ENCODE data around the gene PLEKHD1.

Gene PLEKHD1

GRCh38 chr14:69543341-69544115, 59.0 kb downstream of the PLEKHD1 start:
- peaks cover 57% of the 10 kb centered on the region for H3K27me3 ChIP-seq
- no peaks in the 10 kb centered on the region for H3K9me3 ChIP-seq
- TF ChIP-seq CTCF (IDR thresholded peaks at IDR 0.05): no peak
- peaks cover 0 to 5% of the 10 kb centered on the region in 2 experiments for H3K4me1 ChIP-seq (ENCODE audit: control insufficient read depth in 1 of 2, insufficient read depth in 1 of 2, low read depth in 1 of 2, low read length in 1 of 2)
- no peak overlapping the region for H3K27ac ChIP-seq
- no peaks in the 10 kb centered on the region for H3K36me3 ChIP-seq
- H3K4me3 ChIP-seq (ENCODE audit: low read depth in 1 of 2, low read length in 1 of 2): no peak overlapping the region

- Histone ChIP-seq H3K4me3 (ENCODE audit: low read depth in 1 of 2, low read length in 1 of 2) (no peak overlapping the region), H3K9me3 (no peaks in the 10 kb centered on the region), H3K36me3 (no peaks in the 10 kb centered on the region), H3K4me1 (ENCODE audit: control insufficient read depth in 1 of 2, insufficient read depth in 1 of 2, low read depth in 1 of 2, low read length in 1 of 2) (peaks cover 0 to 5% of the 10 kb centered on the region in 2 experiments), H3K27ac (no peak overlapping the region), H3K27me3 (peaks cover 91% of the 10 kb centered on the region)
- TF ChIP-seq CTCF (IDR thresholded peaks at IDR 0.05): peak; percentile 37
Observed at GRCh38 chr14:69547701-69548348, 63.3 kb downstream of the PLEKHD1 start.

- Histone ChIP-seq H3K27ac (no peak overlapping the region), H3K4me3 (ENCODE audit: low read depth in 1 of 2, low read length in 1 of 2) (no peak overlapping the region), H3K4me1 (ENCODE audit: control insufficient read depth in 1 of 2, insufficient read depth in 1 of 2, low read depth in 1 of 2, low read length in 1 of 2) (peaks cover 0 to under 1% of the 10 kb centered on the region in 2 experiments), H3K27me3 (peaks cover 89% of the 10 kb centered on the region), H3K9me3 (no peaks in the 10 kb centered on the region), H3K36me3 (no peaks in the 10 kb centered on the region)
- no peak for TF ChIP-seq CTCF (IDR thresholded peaks at IDR 0.05)
Observed at GRCh38 chr14:69548566-69548965, 64.0 kb downstream of the PLEKHD1 start.

GRCh38 chr14:69551511-69551910, 67.0 kb downstream of the PLEKHD1 start:
- Histone ChIP-seq H3K27me3 (peaks cover 87% of the 10 kb centered on the region), H3K36me3 (no peaks in the 10 kb centered on the region), H3K4me3 (ENCODE audit: low read depth in 1 of 2, low read length in 1 of 2) (no peak overlapping the region), H3K27ac (no peak overlapping the region), H3K4me1 (ENCODE audit: control insufficient read depth in 1 of 2, insufficient read depth in 1 of 2, low read depth in 1 of 2, low read length in 1 of 2) (no peaks in the 10 kb centered on the region), H3K9me3 (no peaks in the 10 kb centered on the region)
- TF ChIP-seq CTCF (IDR thresholded peaks at IDR 0.05): no peak

GRCh38 chr14:69553252-69553651, 68.7 kb downstream of the PLEKHD1 start:
- Histone ChIP-seq H3K27ac (no peak overlapping the region), H3K4me3 (ENCODE audit: low read depth in 1 of 2, low read length in 1 of 2) (no peak overlapping the region), H3K4me1 (ENCODE audit: control insufficient read depth in 1 of 2, insufficient read depth in 1 of 2, low read depth in 1 of 2, low read length in 1 of 2) (no peaks in the 10 kb centered on the region), H3K27me3 (peaks cover 77% of the 10 kb centered on the region), H3K9me3 (no peaks in the 10 kb centered on the region), H3K36me3 (no peaks in the 10 kb centered on the region)
- no peak for TF ChIP-seq CTCF (IDR thresholded peaks at IDR 0.05)
